ENCODE measurements around the gene OR11L1. TPM values are rescaled to one million over a fixed set of nuclear protein-coding genes. Genes with fewer than 3 reads are reported as not detected.

Gene OR11L1
- total RNA-seq, 1 donor from 2014 or later, result not detected

DNA sequence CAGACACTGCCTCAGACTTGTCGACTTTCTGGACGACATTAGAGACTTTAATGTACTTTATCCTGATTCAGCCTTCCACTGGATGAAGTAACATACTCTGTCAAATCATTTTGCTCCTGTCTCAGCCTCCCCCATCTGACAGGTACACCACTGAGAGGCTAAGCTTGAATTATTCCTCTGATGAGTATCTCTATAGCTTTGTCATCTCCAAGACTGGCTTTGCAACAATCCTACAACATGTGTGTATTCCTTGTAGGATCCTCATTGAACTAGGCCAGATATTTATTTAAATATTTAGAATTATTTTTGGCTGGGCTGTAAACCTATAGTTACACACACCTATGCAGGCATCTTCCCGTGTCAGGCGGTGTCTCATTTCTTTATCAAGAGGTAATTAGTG is 14.2 kb upstream of the OR11L1 start:
- Mint-ChIP-seq H3K27me3 (ENCODE audit: low read depth, unreplicated experiment) (no peaks in the 10 kb centered on the region), H3K4me1 (ENCODE audit: low read depth, unreplicated experiment) (no peaks in the 10 kb centered on the region), H3K27ac (ENCODE audit: unreplicated experiment) (no peak overlapping the region), H3K36me3 (ENCODE audit: low read depth, unreplicated experiment) (no peaks in the 10 kb centered on the region), H3K9me3 (ENCODE audit: unreplicated experiment) (peaks cover 5% of the 10 kb centered on the region), H3K4me3 (ENCODE audit: unreplicated experiment) (peak overlapping the region; percentile 75)
- Histone ChIP-seq H3K4me2 (ENCODE audit: low read length) (no peak overlapping the region), H3K4me3 (ENCODE audit: insufficient read depth, low read depth, low read length) (no peak overlapping the region), H4K20me1 (ENCODE audit: insufficient read depth, low read length) (no peaks in the 10 kb centered on the region), H3K9me3 (ENCODE audit: insufficient read depth, low read depth, low read length) (no peaks in the 10 kb centered on the region), H3K27me3 (ENCODE audit: insufficient read depth, low read length) (no peaks in the 10 kb centered on the region), H3K27ac (ENCODE audit: low read depth, low read length) (no peak overlapping the region), H3K36me3 (ENCODE audit: insufficient read depth, low read length) (no peaks in the 10 kb centered on the region), H3K9ac (ENCODE audit: low read length) (no peak overlapping the region), H3K4me1 (ENCODE audit: insufficient read depth, low read length) (no peaks in the 10 kb centered on the region), H3K79me2 (ENCODE audit: insufficient read depth, low read length) (no peaks in the 10 kb centered on the region), H2AFZ (ENCODE audit: low read depth, low read length) (no peak overlapping the region)
- FAIRE-seq (no peak), DNase-seq (ENCODE audit: low read depth) (no peak)
- TF ChIP-seq, protein P1, sequence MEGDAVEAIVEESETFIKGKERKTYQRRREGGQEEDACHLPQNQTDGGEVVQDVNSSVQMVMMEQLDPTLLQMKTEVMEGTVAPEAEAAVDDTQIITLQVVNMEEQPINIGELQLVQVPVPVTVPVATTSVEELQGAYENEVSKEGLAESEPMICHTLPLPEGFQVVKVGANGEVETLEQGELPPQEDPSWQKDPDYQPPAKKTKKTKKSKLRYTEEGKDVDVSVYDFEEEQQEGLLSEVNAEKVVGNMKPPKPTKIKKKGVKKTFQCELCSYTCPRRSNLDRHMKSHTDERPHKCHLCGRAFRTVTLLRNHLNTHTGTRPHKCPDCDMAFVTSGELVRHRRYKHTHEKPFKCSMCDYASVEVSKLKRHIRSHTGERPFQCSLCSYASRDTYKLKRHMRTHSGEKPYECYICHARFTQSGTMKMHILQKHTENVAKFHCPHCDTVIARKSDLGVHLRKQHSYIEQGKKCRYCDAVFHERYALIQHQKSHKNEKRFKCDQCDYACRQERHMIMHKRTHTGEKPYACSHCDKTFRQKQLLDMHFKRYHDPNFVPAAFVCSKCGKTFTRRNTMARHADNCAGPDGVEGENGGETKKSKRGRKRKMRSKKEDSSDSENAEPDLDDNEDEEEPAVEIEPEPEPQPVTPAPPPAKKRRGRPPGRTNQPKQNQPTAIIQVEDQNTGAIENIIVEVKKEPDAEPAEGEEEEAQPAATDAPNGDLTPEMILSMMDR (IDR thresholded peaks at IDR 0.05; ENCODE audit: insufficient read depth, low read depth, low read length), result no peak
- TF ChIP-seq EZH2 (IDR thresholded peaks at IDR 0.05; ENCODE audit: insufficient read depth, low read length), result no peak

DNA sequence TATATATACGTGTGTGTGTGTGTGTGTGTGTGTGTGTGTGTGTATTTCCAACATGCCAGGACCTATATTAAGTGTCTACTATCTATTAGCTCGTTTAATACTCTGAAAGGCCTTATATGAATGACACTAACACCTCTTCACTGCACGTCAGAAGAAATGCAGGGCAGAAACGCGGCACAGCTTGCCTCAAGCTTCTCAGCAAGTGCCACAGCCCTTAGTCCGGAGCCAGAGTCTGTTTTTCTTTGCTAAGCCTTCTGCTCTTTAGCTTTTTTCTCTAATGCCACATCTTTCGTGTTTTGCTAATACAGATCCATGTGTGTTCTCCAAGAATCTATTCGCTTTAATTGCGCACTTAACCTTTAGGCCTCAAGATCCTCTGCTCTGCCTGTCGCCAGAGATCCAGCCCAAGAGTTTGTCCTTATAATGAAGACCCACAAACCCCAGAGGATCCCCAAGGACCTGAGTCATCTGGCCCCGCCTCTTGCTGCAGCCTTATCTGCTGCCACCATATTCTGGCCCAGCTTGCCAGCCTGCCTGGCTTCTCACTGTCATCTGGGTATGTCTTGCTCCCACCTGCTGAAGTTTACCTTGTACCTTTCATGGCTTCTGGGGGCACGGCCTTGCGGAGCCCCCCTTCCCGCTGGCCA is 13.3 kb upstream of the OR11L1 start:
- TF ChIP-seq EZH2 (IDR thresholded peaks at IDR 0.05; ENCODE audit: insufficient read depth, low read length), result no peak
- TF ChIP-seq, protein P1 (IDR thresholded peaks at IDR 0.05; ENCODE audit: insufficient read depth, low read depth, low read length), result no peak
- H3K27me3 ChIP-seq (ENCODE audit: insufficient read depth, low read length), result no peaks in the 10 kb centered on the region
- H2AFZ ChIP-seq (ENCODE audit: low read depth, low read length), result no peak overlapping the region
- FAIRE-seq, result no peak
- Mint-ChIP-seq H3K9me3 (ENCODE audit: unreplicated experiment) (peaks cover 5% of the 10 kb centered on the region), H3K36me3 (ENCODE audit: low read depth, unreplicated experiment) (no peaks in the 10 kb centered on the region), H3K27me3 (ENCODE audit: low read depth, unreplicated experiment) (no peaks in the 10 kb centered on the region), H3K4me1 (ENCODE audit: low read depth, unreplicated experiment) (no peaks in the 10 kb centered on the region), H3K4me3 (ENCODE audit: unreplicated experiment) (no peak overlapping the region), H3K27ac (ENCODE audit: unreplicated experiment) (no peak overlapping the region)
- no peaks in the 10 kb centered on the region for H3K4me1 ChIP-seq (ENCODE audit: insufficient read depth, low read length)
- H4K20me1 ChIP-seq (ENCODE audit: insufficient read depth, low read length), result no peaks in the 10 kb centered on the region
- no peak overlapping the region for H3K27ac ChIP-seq (ENCODE audit: low read depth, low read length)
- no peak overlapping the region for H3K4me3 ChIP-seq (ENCODE audit: insufficient read depth, low read depth, low read length)
- no peak overlapping the region for H3K4me2 ChIP-seq (ENCODE audit: low read length)
- no peak for DNase-seq (ENCODE audit: low read depth)
- H3K9me3 ChIP-seq (ENCODE audit: insufficient read depth, low read depth, low read length), result no peaks in the 10 kb centered on the region
- H3K9ac ChIP-seq (ENCODE audit: low read length), result no peak overlapping the region
- no peaks in the 10 kb centered on the region for H3K79me2 ChIP-seq (ENCODE audit: insufficient read depth, low read length)
- H3K36me3 ChIP-seq (ENCODE audit: insufficient read depth, low read length), result no peaks in the 10 kb centered on the region

- TF ChIP-seq, protein P1 (IDR thresholded peaks at IDR 0.05; ENCODE audit: insufficient read depth, low read depth, low read length), result no peak
- TF ChIP-seq EZH2 (IDR thresholded peaks at IDR 0.05; ENCODE audit: insufficient read depth, low read length), result no peak
These were observed 7.9 kb upstream of the OR11L1 start for GRCh38 chr1:247849616-247850015.

More at GRCh38 chr1:247849616-247850015, 7.9 kb upstream of the OR11L1 start:
- Histone ChIP-seq H3K27ac (ENCODE audit: low read depth, low read length) (no peak overlapping the region), H3K4me2 (ENCODE audit: low read length) (no peak overlapping the region), H2AFZ (ENCODE audit: low read depth, low read length) (no peak overlapping the region), H4K20me1 (ENCODE audit: insufficient read depth, low read length) (no peaks in the 10 kb centered on the region), H3K9me3 (ENCODE audit: insufficient read depth, low read depth, low read length) (no peaks in the 10 kb centered on the region), H3K36me3 (ENCODE audit: insufficient read depth, low read length) (no peaks in the 10 kb centered on the region), H3K9ac (ENCODE audit: low read length) (no peak overlapping the region), H3K27me3 (ENCODE audit: insufficient read depth, low read length) (no peaks in the 10 kb centered on the region), H3K4me1 (ENCODE audit: insufficient read depth, low read length) (no peaks in the 10 kb centered on the region), H3K4me3 (ENCODE audit: insufficient read depth, low read depth, low read length) (no peak overlapping the region), H3K79me2 (ENCODE audit: insufficient read depth, low read length) (no peaks in the 10 kb centered on the region)
- DNase-seq (ENCODE audit: low read depth) (no peak), FAIRE-seq (no peak)
- Mint-ChIP-seq H3K4me1 (ENCODE audit: low read depth, unreplicated experiment) (no peaks in the 10 kb centered on the region), H3K9me3 (ENCODE audit: unreplicated experiment) (no peaks in the 10 kb centered on the region), H3K4me3 (ENCODE audit: unreplicated experiment) (no peak overlapping the region), H3K27me3 (ENCODE audit: low read depth, unreplicated experiment) (no peaks in the 10 kb centered on the region), H3K36me3 (ENCODE audit: low read depth, unreplicated experiment) (no peaks in the 10 kb centered on the region), H3K27ac (ENCODE audit: unreplicated experiment) (no peak overlapping the region)
